HCT116 (cell line): Measurements from ENCODE around the gene GRB10. TPM values are rescaled to one million over a fixed set of nuclear protein-coding genes. Genes with fewer than 3 reads are reported as not detected.

Experiments
- ATAC-seq: fragments of 200-7000 bp; cut with Tn5 transposase; 2 replicates; pipeline ENCODE4 v1.9.1; 2020; ENCODE audit warnings: mild to moderate bottlenecking, moderate library complexity
- BruUV-seq: library from RNA; stranded (reverse); fragments of 400-500 nt; replicated peaks from 2 replicates; lab custom pipeline; 2021; lab: Mats Ljungman, UMichigan
- CTCF ChIA-PET: fragments of 300-600 bp; sonication (Branson Sonifier 250); formaldehyde crosslinking; loops from one replicate; lab custom pipeline; 2021; ENCODE audit warnings: antibody characterized with exemption; lab: Charles Lee
- POLR2A ChIA-PET: fragments of 300-600, 350-600 bp; sonication (Branson Sonifier 250); formaldehyde crosslinking; loops from one replicate; lab custom pipeline; 2021; ENCODE audit warnings: antibody characterized with exemption; lab: Charles Lee
- RAD21 ChIA-PET, 2 experiments: fragments of 300-600 bp; sonication (Branson Sonifier 250); formaldehyde crosslinking; loops; one replicate each; lab custom pipeline; 2023; ENCODE audit warnings: low total read pairs in 2 of 2; ENCODE audit not compliant: uncharacterized antibody in 2 of 2, unreplicated experiment in 2 of 2, low non-redundant PET in 1 of 2; lab: Charles Lee
- DNase-seq: peaks from one replicate; pipeline ENCODE4 v3.0.0-alpha.2; 2010; ENCODE audit warnings: low read depth, low spot score
- H2AFZ ChIP-seq: fragments of 200-600 bp; shearing (Covaris generic), sonication (generic); 2 replicates; pipeline ENCODE4 v1.6.1; 2017; ENCODE audit warnings: low read depth, mixed run types, mixed read lengths, antibody characterized with exemption, low read length; ENCODE audit not compliant: poor library complexity, severe bottlenecking
- H3K27ac ChIP-seq: 2 replicates; pipeline ENCODE4 v1.5.1; 2012; ENCODE audit warnings: low read depth, low read length
- H3K27me3 ChIP-seq: fragments of 200-600 bp; sonication (generic); 2 replicates; pipeline ENCODE4 v1.6.1; 2016; ENCODE audit warnings: mixed run types, low read length, mixed read lengths; ENCODE audit not compliant: insufficient read depth
- H3K36me3 ChIP-seq, 2 experiments: fragments of 200-500 bp in 1 of 2; fragments of 200-600 bp in 1 of 2; sonication (Bioruptor generic) in 1 of 2; sonication (generic) in 1 of 2; 2 replicates each; pipeline versions ENCODE4 v1.5.1 to v1.6.1; 2014 to 2016; ENCODE audit warnings: low read length in 2 of 2, inconsistent platforms in 1 of 2, mixed read lengths in 1 of 2, mixed run types in 1 of 2; ENCODE audit not compliant: insufficient read depth in 2 of 2, control insufficient read depth in 1 of 2
- H3K4me1 ChIP-seq, 2 experiments: fragments of 200-600 bp in 1 of 2; sonication (generic) in 1 of 2; 2 replicates each; pipeline versions ENCODE4 v1.5.1 to v1.6.1; 2012 to 2017; ENCODE audit warnings: low read length in 2 of 2, inconsistent platforms in 1 of 2, mild to moderate bottlenecking in 1 of 2, mixed read lengths in 1 of 2, mixed run types in 1 of 2, moderate library complexity in 1 of 2; ENCODE audit not compliant: insufficient read depth in 2 of 2, control insufficient read depth in 1 of 2
- H3K4me2 ChIP-seq: fragments of 200-600 bp; sonication (generic); 2 replicates; pipeline ENCODE4 v1.6.1; 2017; ENCODE audit warnings: mixed run types, low read length, mixed read lengths
- H3K4me3 ChIP-seq, 2 experiments: fragments of 200-600 bp in 1 of 2; sonication (generic) in 1 of 2; replicated peaks in 1 of 2; 2 replicates each; pipeline ENCODE4 v1.5.1; 2011 to 2016; ENCODE audit warnings: low read length in 2 of 2, control low read depth in 1 of 2, low read depth in 1 of 2, mild to moderate bottlenecking in 1 of 2, mixed read lengths in 1 of 2, mixed run types in 1 of 2
- H3K79me2 ChIP-seq: fragments of 200-600 bp; sonication (generic); 2 replicates; pipeline ENCODE4 v1.6.1; 2017; ENCODE audit warnings: mild to moderate bottlenecking, mixed run types, low read length, moderate library complexity, mixed read lengths; ENCODE audit not compliant: insufficient read depth
- H3K9ac ChIP-seq: fragments of 200-600 bp; sonication (generic); 2 replicates; pipeline ENCODE4 v1.6.1; 2016; ENCODE audit warnings: low read length, mixed read lengths
- H3K9me2 ChIP-seq: fragments of 200-600 bp; sonication (generic), shearing (Covaris generic); 2 replicates; pipeline ENCODE4 v1.6.1; 2017; ENCODE audit warnings: mixed run types, mild to moderate bottlenecking, moderate library complexity; ENCODE audit not compliant: insufficient read depth
- H3K9me3 ChIP-seq, 2 experiments: fragments of 200-500 bp in 1 of 2; fragments of 200-600 bp in 1 of 2; sonication (Bioruptor generic) in 1 of 2; sonication (generic) in 1 of 2; 2 replicates each; pipeline ENCODE4 v1.6.1; 2014 to 2017; ENCODE audit warnings: low read length in 2 of 2, mixed read lengths in 2 of 2, inconsistent platforms in 1 of 2, low read depth in 1 of 2, mild to moderate bottlenecking in 1 of 2, mixed run types in 1 of 2, moderate library complexity in 1 of 2; ENCODE audit not compliant: control insufficient read depth in 1 of 2, insufficient read depth in 1 of 2
- H4K20me1 ChIP-seq: fragments of 200-600 bp; sonication (generic), shearing (Covaris generic); 2 replicates; pipeline ENCODE4 v1.6.1; 2017; ENCODE audit warnings: mixed run types, mild to moderate bottlenecking, moderate library complexity; ENCODE audit not compliant: insufficient read depth
- ELF1 ChIP-seq: IDR thresholded peaks from 2 replicates; pipeline ENCODE4 v1.6.1; 2012; ENCODE audit warnings: low read depth, borderline replicate concordance
- EZH2 ChIP-seq: fragments of 200-600 bp; sonication (generic); IDR thresholded peaks from 2 replicates; pipeline ENCODE4 v1.6.1; 2017; ENCODE audit warnings: antibody characterized with exemption, mixed run types
- EZH2phosphoT487 ChIP-seq: fragments of 200-600 bp; IDR thresholded peaks from 2 replicates; pipeline ENCODE4 v1.6.1; 2018; ENCODE audit warnings: antibody characterized with exemption, borderline replicate concordance
- FOSL1 ChIP-seq: IDR thresholded peaks from 2 replicates; pipeline ENCODE4 v1.6.1; 2012; ENCODE audit warnings: low read depth
- POLR2A ChIP-seq: IDR thresholded peaks from 2 replicates; pipeline ENCODE4 v1.7.0; 2011; ENCODE audit warnings: borderline replicate concordance; ENCODE audit not compliant: insufficient read depth, insufficient read length; ENCODE audit errors: extremely low read depth
- POLR2AphosphoS5 ChIP-seq: IDR thresholded peaks from 2 replicates; pipeline ENCODE4 v1.6.1; 2011; ENCODE audit warnings: mild to moderate bottlenecking, low read depth, low read length, moderate library complexity
- RAD21 ChIP-seq: IDR thresholded peaks from 2 replicates; pipeline ENCODE4 v1.6.1; 2012; ENCODE audit warnings: low read depth, mild to moderate bottlenecking
- SP1 ChIP-seq: IDR thresholded peaks from 2 replicates; pipeline ENCODE4 v1.6.1; 2012; ENCODE audit warnings: low read depth
- YY1 ChIP-seq: IDR thresholded peaks from 2 replicates; pipeline ENCODE4 v1.6.1; 2011; ENCODE audit warnings: low read length, low read depth, moderate library complexity, mild to moderate bottlenecking; ENCODE audit not compliant: insufficient replicate concordance; ENCODE audit errors: extremely low read depth
- ZFX ChIP-seq: fragments of 450-650 bp; IDR thresholded peaks from 2 replicates; pipeline ENCODE4 v1.6.1; 2017
- intact Hi-C: fragments of 100-400 bp; cut with micrococcal nuclease; formaldehyde crosslinking; loops from 2 replicates; pipeline ENCODE4 v1.10.0; 2022
- total RNA-seq: library from RNA; stranded (reverse); gene quantifications from one replicate; pipeline ENCODE4 v1.2.1, GENCODE V29; 2021; ENCODE audit not compliant: unreplicated experiment
- TF ChIP-seq, protein P1 (sequence below): IDR thresholded peaks from 2 replicates; pipeline ENCODE4 v1.6.1; 2012; ENCODE audit warnings: low read depth
- TF ChIP-seq, protein P2 (sequence below): IDR thresholded peaks from 2 replicates; pipeline ENCODE4 v1.6.1; 2012

GRB10 gene
- total RNA-seq, 1 experiment from 2014 or later = 37.3 TPM

DNA sequence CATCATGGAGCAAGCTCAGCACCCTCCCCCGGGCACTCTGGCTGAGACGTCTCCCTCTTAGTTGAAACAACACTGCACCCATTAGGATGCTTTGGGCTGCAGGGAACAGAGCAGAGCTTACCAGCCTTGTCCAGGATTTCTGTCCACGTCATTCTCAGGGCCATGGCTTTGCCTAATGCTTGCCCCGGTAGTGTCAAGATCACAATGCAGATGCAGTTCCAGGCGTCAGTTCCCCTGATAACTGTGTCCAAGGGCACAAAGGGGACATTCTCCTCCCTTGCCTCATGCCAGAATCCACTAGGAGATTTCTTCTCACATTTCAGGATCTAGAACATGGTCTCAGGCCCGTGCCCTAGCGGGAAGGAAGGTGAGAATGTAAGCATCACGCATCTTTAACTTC, 17.2 kb upstream of the GRB10 start:
- H3K4me3 ChIP-seq = no peak overlapping the region
- ATAC-seq (no peak), DNase-seq (no peak)
- CTCF ChIA-PET = interaction anchor here (1.2 kb wide), 1 partner anchor 13 kb away, joined by 3 read pairs; no protein-coding TSS in a partner anchor
- no peaks in the 10 kb centered on the region; a peak in 1 of 4 replicates for H3K4me1 ChIP-seq
- H3K36me3 ChIP-seq = no peaks in the 10 kb centered on the region
- no peaks in the 10 kb centered on the region; the same call in 1 of the 2 replicates for H3K27me3 ChIP-seq
- no peaks in the 10 kb centered on the region for H3K79me2 ChIP-seq
- no peak overlapping the region for H2AFZ ChIP-seq
- POLR2A ChIA-PET = no interaction called here
- TF ChIP-seq EZH2 (no peak), ELF1 (no peak), RAD21 (no peak), ZFX (no peak), YY1 (no peak), POLR2AphosphoS5 (no peak), POLR2A (no peak), EZH2phosphoT487 (no peak), SP1 (no peak), FOSL1 (no peak)
- TF ChIP-seq, protein P1, sequence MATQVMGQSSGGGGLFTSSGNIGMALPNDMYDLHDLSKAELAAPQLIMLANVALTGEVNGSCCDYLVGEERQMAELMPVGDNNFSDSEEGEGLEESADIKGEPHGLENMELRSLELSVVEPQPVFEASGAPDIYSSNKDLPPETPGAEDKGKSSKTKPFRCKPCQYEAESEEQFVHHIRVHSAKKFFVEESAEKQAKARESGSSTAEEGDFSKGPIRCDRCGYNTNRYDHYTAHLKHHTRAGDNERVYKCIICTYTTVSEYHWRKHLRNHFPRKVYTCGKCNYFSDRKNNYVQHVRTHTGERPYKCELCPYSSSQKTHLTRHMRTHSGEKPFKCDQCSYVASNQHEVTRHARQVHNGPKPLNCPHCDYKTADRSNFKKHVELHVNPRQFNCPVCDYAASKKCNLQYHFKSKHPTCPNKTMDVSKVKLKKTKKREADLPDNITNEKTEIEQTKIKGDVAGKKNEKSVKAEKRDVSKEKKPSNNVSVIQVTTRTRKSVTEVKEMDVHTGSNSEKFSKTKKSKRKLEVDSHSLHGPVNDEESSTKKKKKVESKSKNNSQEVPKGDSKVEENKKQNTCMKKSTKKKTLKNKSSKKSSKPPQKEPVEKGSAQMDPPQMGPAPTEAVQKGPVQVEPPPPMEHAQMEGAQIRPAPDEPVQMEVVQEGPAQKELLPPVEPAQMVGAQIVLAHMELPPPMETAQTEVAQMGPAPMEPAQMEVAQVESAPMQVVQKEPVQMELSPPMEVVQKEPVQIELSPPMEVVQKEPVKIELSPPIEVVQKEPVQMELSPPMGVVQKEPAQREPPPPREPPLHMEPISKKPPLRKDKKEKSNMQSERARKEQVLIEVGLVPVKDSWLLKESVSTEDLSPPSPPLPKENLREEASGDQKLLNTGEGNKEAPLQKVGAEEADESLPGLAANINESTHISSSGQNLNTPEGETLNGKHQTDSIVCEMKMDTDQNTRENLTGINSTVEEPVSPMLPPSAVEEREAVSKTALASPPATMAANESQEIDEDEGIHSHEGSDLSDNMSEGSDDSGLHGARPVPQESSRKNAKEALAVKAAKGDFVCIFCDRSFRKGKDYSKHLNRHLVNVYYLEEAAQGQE = no peak
- TF ChIP-seq, protein P2, sequence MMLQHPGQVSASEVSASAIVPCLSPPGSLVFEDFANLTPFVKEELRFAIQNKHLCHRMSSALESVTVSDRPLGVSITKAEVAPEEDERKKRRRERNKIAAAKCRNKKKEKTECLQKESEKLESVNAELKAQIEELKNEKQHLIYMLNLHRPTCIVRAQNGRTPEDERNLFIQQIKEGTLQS = no peak
- H3K9me3 ChIP-seq = peaks cover 0 to 6% of the 10 kb centered on the region in 2 experiments; a peak in 1 of 4 replicates
- H4K20me1 ChIP-seq = no peaks in the 10 kb centered on the region
- H3K27ac ChIP-seq = no peak overlapping the region
- intact Hi-C loops = loop anchor here (5.0 to 10.0 kb wide), 2 partner anchors 182 to 365 kb away; no protein-coding TSS in a partner anchor
- H3K9ac ChIP-seq = no peak overlapping the region
- H3K9me2 ChIP-seq = no peaks in the 10 kb centered on the region
- RAD21 ChIA-PET = interaction anchor here in 1 of 2 experiments (0.5 kb wide), 1 partner anchor 199 kb away, joined by 5 read pairs; no protein-coding TSS in a partner anchor
- H3K4me2 ChIP-seq = no peak overlapping the region
- BruUV-seq = no TSS peak
